OCI-LY3 (cell line): ENCODE measurements around the gene LAMB4.

Source experiments
- H2AFZ ChIP-seq: fragments of 200-600, 300-600 bp; shearing (Covaris generic); 2 replicates; pipeline ENCODE4 v1.6.0; 2014; ENCODE audit warnings: antibody characterized with exemption, low read depth, low read length
- H3K27ac ChIP-seq: fragments of 200-600, 300-600 bp; sonication (generic); 2 replicates; pipeline ENCODE4 v1.5.1; 2014; ENCODE audit warnings: mild to moderate bottlenecking, low read length, moderate library complexity, mixed read lengths
- H3K27me3 ChIP-seq: fragments of 200-600, 300-600 bp; sonication (generic); 2 replicates; pipeline ENCODE4 v1.6.1; 2014; ENCODE audit warnings: low read depth, low read length, mixed read lengths
- H3K36me3 ChIP-seq: fragments of 200-600, 300-600 bp; sonication (generic); replicated peaks from 2 replicates; pipeline ENCODE3; 2014; ENCODE audit warnings: low read depth, low read length, mixed read lengths
- H3K4me1 ChIP-seq: fragments of 300-600, 200-600 bp; sonication (generic); 2 replicates; pipeline ENCODE4 v1.6.1; 2014; ENCODE audit warnings: low read length, mixed read lengths
- H3K4me2 ChIP-seq: fragments of 200-600, 300-600 bp; sonication (generic); 2 replicates; pipeline ENCODE4 v1.6.1; 2014; ENCODE audit warnings: low read length, mixed read lengths
- H3K4me3 ChIP-seq: fragments of 300-600, 200-600 bp; sonication (generic); 2 replicates; pipeline ENCODE4 v1.5.1; 2014; ENCODE audit warnings: antibody characterized with exemption, mild to moderate bottlenecking, low read length, moderate library complexity
- H3K79me2 ChIP-seq: fragments of 300-600, 200-600 bp; shearing (Covaris generic); 2 replicates; pipeline ENCODE4 v1.6.1; 2014; ENCODE audit warnings: mild to moderate bottlenecking, low read length, mixed read lengths
- H3K9ac ChIP-seq: fragments of 300-600, 200-600 bp; shearing (Covaris generic); 2 replicates; pipeline ENCODE4 v1.6.0; 2014; ENCODE audit warnings: mild to moderate bottlenecking, low read length, moderate library complexity
- H3K9me3 ChIP-seq: fragments of 200-600, 300-600 bp; shearing (Covaris generic); 2 replicates; pipeline ENCODE4 v1.6.1; 2014; ENCODE audit warnings: low read length, mixed read lengths; ENCODE audit not compliant: insufficient read depth
- H4K20me1 ChIP-seq: fragments of 200-600, 300-600 bp; sonication (generic); 2 replicates; pipeline ENCODE4 v1.6.1; 2016; ENCODE audit warnings: low read length, mixed read lengths; ENCODE audit not compliant: insufficient read depth
- CTCF ChIP-seq: fragments of 200-600, 300-600 bp; sonication (generic); IDR thresholded peaks from 2 replicates; pipeline ENCODE4 v1.5.1; 2014; ENCODE audit warnings: antibody characterized with exemption, low read length, low read depth
- EZH2phosphoT487 ChIP-seq: fragments of 200-600 bp; shearing (Covaris generic); IDR thresholded peaks from 2 replicates; pipeline ENCODE4 v1.6.1; 2018; ENCODE audit warnings: antibody characterized with exemption, mixed run types, low read depth

Gene LAMB4

GRCh38 chr7:108026647-108027046, 103.5 kb downstream of the LAMB4 start:
- no peak overlapping the region for H3K4me2 ChIP-seq

DNA sequence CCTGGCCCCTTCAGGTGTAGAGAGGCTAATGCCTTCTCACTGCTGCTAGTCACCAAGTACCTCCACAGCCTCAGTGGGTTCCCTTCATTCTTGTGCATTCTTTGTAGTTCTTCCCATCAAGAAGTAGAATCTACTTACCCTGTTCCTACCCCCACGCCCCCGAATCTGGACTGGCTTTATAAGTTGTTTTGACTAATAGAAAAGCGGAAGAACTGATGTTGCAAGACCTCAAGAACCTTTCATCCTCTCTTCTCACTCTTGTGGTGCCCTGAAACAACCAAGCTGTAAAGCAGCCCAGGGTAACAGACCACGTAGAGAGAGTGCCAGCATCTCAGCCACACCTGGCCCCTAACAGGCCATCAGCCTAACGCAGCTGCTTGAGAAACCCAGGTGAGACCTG, 104.0 kb downstream of the LAMB4 start:
- no peak overlapping the region for H3K4me3 ChIP-seq
- H3K9ac ChIP-seq: no peak overlapping the region
- no peaks in the 10 kb centered on the region for H3K27me3 ChIP-seq
- no peaks in the 10 kb centered on the region for H3K79me2 ChIP-seq
- H3K9me3 ChIP-seq: no peaks in the 10 kb centered on the region
- H3K4me2 ChIP-seq: no peak overlapping the region
- H4K20me1 ChIP-seq: no peaks in the 10 kb centered on the region
- TF ChIP-seq EZH2phosphoT487 (no peak), CTCF (no peak)
- H2AFZ ChIP-seq: no peak overlapping the region
- H3K36me3 ChIP-seq: no peaks in the 10 kb centered on the region
- peaks cover 3% of the 10 kb centered on the region; the same call in 1 of the 2 replicates for H3K4me1 ChIP-seq
- no peak overlapping the region for H3K27ac ChIP-seq

More at GRCh38 chr7:108026647-108027046, 103.5 kb downstream of the LAMB4 start:
- Histone ChIP-seq H3K9ac (no peak overlapping the region), H3K36me3 (no peaks in the 10 kb centered on the region), H2AFZ (no peak overlapping the region), H3K79me2 (no peaks in the 10 kb centered on the region), H3K27me3 (no peaks in the 10 kb centered on the region), H3K27ac (no peak overlapping the region), H3K9me3 (no peaks in the 10 kb centered on the region), H3K4me3 (no peak overlapping the region), H3K4me1 (peaks cover 3% of the 10 kb centered on the region; the same call in 1 of the 2 replicates), H4K20me1 (no peaks in the 10 kb centered on the region)
- no peak for TF ChIP-seq EZH2phosphoT487
- no peak for TF ChIP-seq CTCF

DNA sequence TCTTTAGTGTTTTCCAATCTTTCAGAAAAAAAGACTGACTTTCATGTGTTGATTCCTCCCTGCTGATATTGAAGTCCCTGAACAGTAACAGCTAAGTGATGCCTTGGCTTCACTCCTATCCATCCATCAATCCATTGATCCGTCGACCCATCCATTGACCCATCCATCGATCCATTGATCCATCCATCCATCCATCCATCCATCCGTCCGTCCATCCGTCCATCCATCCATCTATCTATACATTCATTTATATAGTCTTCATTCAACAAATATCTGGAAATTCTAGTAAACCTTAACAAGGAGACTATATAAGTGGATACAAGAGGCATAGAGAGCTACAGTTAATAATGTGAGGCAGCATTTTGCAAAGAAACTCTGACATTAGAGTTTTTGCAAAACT, 105.6 kb downstream of the LAMB4 start:
- no peaks in the 10 kb centered on the region for H3K79me2 ChIP-seq
- H2AFZ ChIP-seq: no peak overlapping the region
- no peaks in the 10 kb centered on the region for H3K27me3 ChIP-seq
- H3K9me3 ChIP-seq: no peaks in the 10 kb centered on the region
- no peak overlapping the region for H3K4me3 ChIP-seq
- H3K9ac ChIP-seq: no peak overlapping the region
- peaks cover 6% of the 10 kb centered on the region; the same call in 1 of the 2 replicates for H3K4me1 ChIP-seq
- no peaks in the 10 kb centered on the region for H3K36me3 ChIP-seq
- H4K20me1 ChIP-seq: no peaks in the 10 kb centered on the region
- H3K4me2 ChIP-seq: no peak overlapping the region
- no peak for TF ChIP-seq EZH2phosphoT487
- no peak for TF ChIP-seq CTCF
- no peak overlapping the region for H3K27ac ChIP-seq

GRCh38 chr7:108020585-108020984, 109.6 kb downstream of the LAMB4 start:
- Histone ChIP-seq H3K4me1 (peaks cover 3% of the 10 kb centered on the region; the same call in 1 of the 2 replicates), H3K27me3 (no peaks in the 10 kb centered on the region), H3K9ac (no peak overlapping the region), H3K79me2 (no peaks in the 10 kb centered on the region), H3K36me3 (no peaks in the 10 kb centered on the region), H3K27ac (no peak overlapping the region), H3K4me3 (no peak overlapping the region), H3K9me3 (no peaks in the 10 kb centered on the region), H2AFZ (no peak overlapping the region), H3K4me2 (no peak overlapping the region), H4K20me1 (no peaks in the 10 kb centered on the region)
- TF ChIP-seq CTCF (no peak), EZH2phosphoT487 (no peak)
